ENCODE data around the gene CDK16. TPM values are rescaled to one million over a fixed set of nuclear protein-coding genes. Genes with fewer than 3 reads are reported as not detected.

The CDK16 gene
- total RNA-seq, 2 donors from 2014 or later, result 167 to 245 TPM

DNA sequence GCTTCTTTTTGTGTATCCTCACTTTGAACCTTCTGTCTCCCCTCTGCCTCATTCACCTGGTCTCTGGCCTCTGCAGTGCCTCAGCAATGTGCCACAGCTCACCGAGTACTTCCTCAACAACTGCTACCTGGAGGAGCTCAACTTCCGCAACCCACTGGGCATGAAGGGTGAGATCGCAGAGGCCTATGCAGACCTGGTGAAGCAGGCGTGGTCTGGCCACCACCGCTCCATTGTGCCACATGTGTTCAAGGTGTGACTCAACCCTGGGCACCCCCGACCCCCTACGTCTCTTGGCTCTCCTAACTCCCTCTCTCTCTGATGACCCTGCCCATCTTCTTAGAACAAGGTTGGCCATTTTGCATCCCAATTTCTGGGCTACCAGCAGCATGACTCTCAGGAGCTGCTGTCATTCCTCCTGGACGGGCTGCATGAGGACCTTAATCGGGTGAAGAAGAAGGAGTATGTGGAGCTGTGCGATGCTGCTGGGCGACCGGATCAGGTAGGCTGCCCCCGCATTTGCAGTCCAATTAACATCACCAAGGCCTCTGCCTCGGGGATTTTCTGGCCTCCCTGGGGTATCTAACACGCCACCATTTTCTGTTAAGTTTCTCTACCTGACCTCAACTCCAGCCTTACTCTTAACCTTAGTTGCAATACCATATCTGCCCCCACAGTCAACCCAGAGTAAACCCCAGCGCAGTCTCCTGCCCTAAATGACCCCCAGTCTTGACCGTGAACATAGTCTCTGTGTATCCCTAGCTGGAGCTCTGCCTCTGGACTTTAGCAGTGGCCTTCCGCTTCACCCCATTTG, 22.9 kb downstream of the CDK16 start:
- Mint-ChIP-seq H3K4me1 (peaks cover 11% of the 10 kb centered on the region), H3K36me3 (ENCODE audit: low read depth) (peaks cover 67% of the 10 kb centered on the region), H3K27ac (no peak overlapping the region), H3K27me3 (ENCODE audit: insufficient read depth) (no peaks in the 10 kb centered on the region), H3K4me3 (no peak overlapping the region), H3K9me3 (no peaks in the 10 kb centered on the region)
- H3K4me1 ChIP-seq (ENCODE audit: control insufficient read depth, insufficient read depth, low read length), result no peaks in the 10 kb centered on the region
- TF ChIP-seq, protein P1, sequence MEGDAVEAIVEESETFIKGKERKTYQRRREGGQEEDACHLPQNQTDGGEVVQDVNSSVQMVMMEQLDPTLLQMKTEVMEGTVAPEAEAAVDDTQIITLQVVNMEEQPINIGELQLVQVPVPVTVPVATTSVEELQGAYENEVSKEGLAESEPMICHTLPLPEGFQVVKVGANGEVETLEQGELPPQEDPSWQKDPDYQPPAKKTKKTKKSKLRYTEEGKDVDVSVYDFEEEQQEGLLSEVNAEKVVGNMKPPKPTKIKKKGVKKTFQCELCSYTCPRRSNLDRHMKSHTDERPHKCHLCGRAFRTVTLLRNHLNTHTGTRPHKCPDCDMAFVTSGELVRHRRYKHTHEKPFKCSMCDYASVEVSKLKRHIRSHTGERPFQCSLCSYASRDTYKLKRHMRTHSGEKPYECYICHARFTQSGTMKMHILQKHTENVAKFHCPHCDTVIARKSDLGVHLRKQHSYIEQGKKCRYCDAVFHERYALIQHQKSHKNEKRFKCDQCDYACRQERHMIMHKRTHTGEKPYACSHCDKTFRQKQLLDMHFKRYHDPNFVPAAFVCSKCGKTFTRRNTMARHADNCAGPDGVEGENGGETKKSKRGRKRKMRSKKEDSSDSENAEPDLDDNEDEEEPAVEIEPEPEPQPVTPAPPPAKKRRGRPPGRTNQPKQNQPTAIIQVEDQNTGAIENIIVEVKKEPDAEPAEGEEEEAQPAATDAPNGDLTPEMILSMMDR (conservative IDR thresholded peaks at IDR 0.05), result no peak
- no peaks in the 10 kb centered on the region for H3K9me3 ChIP-seq (ENCODE audit: control insufficient read depth, low read length)
- no peaks in the 10 kb centered on the region for H3K27me3 ChIP-seq (ENCODE audit: control insufficient read depth, insufficient read depth, low read length, poor library complexity, severe bottlenecking)
- H3K4me3 ChIP-seq (ENCODE audit: low read length), result no peak overlapping the region
- no peak overlapping the region for H3K9ac ChIP-seq (ENCODE audit: extremely low read depth, low read length, poor library complexity, severe bottlenecking)
- peaks cover 32% of the 10 kb centered on the region for H3K36me3 ChIP-seq (ENCODE audit: control insufficient read depth, insufficient read depth, low read length)
- no peak overlapping the region for H3K27ac ChIP-seq (ENCODE audit: low read depth, low read length)
- 94 to 97% methylated on average over 6 to 17 of the region's 18 CpGs for WGBS, 2 experiments (ENCODE audit: insufficient coverage in 1 of 2, insufficient read length in 1 of 2)
- DNase-seq, result no peak

DNA sequence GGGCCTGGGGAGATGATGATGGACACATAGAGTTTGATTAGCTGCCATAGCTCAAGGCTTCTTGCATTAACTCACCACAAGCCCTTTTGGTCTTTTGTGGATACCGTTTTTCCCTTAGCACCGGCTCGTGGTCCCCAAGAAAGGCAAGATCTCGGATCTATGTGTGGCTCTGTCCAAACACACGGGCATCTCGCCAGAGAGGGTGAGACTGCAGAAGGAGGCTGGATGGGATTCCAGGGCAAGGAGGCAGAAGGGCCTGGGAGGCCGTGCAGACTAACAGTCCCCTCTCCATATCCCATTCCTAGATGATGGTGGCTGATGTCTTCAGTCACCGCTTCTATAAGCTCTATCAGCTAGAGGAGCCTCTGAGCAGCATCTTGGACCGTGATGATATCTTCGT, 23.8 kb downstream of the CDK16 start:
- 89% methylated on average over 8 of the region's 10 CpGs; no CpG with 5 or more reads in 1 of the 2 experiments for WGBS, 2 experiments (ENCODE audit: insufficient coverage in 1 of 2, insufficient read length in 1 of 2)
- no peaks in the 10 kb centered on the region for H3K4me1 ChIP-seq (ENCODE audit: control insufficient read depth, insufficient read depth, low read length)
- Mint-ChIP-seq H3K36me3 (ENCODE audit: low read depth) (peaks cover 74% of the 10 kb centered on the region), H3K9me3 (no peaks in the 10 kb centered on the region), H3K4me1 (peaks cover 6% of the 10 kb centered on the region), H3K27ac (no peak overlapping the region), H3K4me3 (no peak overlapping the region), H3K27me3 (ENCODE audit: insufficient read depth) (no peaks in the 10 kb centered on the region)
- DNase-seq, result no peak
- H3K27me3 ChIP-seq (ENCODE audit: control insufficient read depth, insufficient read depth, low read length, poor library complexity, severe bottlenecking), result no peaks in the 10 kb centered on the region
- no peak overlapping the region for H3K9ac ChIP-seq (ENCODE audit: extremely low read depth, low read length, poor library complexity, severe bottlenecking)
- H3K36me3 ChIP-seq (ENCODE audit: control insufficient read depth, insufficient read depth, low read length), result peaks cover 34% of the 10 kb centered on the region
- TF ChIP-seq, protein P1 (conservative IDR thresholded peaks at IDR 0.05), result no peak
- H3K4me3 ChIP-seq (ENCODE audit: low read length), result no peak overlapping the region
- no peaks in the 10 kb centered on the region for H3K9me3 ChIP-seq (ENCODE audit: control insufficient read depth, low read length)
- no peak overlapping the region for H3K27ac ChIP-seq (ENCODE audit: low read depth, low read length)

DNA sequence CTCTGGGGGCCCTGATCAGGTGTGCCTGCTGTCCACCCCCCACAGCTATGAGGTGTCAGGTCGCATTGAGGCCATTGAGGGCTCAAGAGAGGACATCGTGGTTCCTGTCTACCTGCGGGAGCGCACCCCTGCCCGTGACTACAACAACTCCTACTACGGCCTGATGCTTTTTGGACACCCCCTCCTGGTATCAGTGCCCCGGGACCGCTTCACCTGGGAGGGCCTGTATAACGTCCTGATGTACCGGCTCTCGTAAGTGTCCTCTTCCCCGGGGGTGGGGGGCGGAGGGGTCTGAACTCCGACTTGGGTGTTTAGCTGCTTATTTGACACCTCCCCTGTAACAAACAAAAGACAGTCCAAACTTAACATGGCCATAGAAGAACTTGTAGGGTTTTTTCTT, 24.9 kb downstream of the CDK16 start:
- peaks cover 34% of the 10 kb centered on the region for H3K36me3 ChIP-seq (ENCODE audit: control insufficient read depth, insufficient read depth, low read length)
- H3K27ac ChIP-seq (ENCODE audit: low read depth, low read length), result no peak overlapping the region
- H3K9ac ChIP-seq (ENCODE audit: extremely low read depth, low read length, poor library complexity, severe bottlenecking), result no peak overlapping the region
- WGBS, 2 experiments (ENCODE audit: insufficient coverage in 1 of 2, insufficient read length in 1 of 2), result 93% methylated on average over 14 of the region's 14 CpGs; no CpG with 5 or more reads in 1 of the 2 experiments
- Mint-ChIP-seq H3K9me3 (no peaks in the 10 kb centered on the region), H3K36me3 (ENCODE audit: low read depth) (peaks cover 85% of the 10 kb centered on the region), H3K4me3 (no peak overlapping the region), H3K4me1 (peaks cover 5% of the 10 kb centered on the region), H3K27ac (no peak overlapping the region), H3K27me3 (ENCODE audit: insufficient read depth) (no peaks in the 10 kb centered on the region)
- DNase-seq, result no peak
- H3K4me1 ChIP-seq (ENCODE audit: control insufficient read depth, insufficient read depth, low read length), result no peaks in the 10 kb centered on the region
- H3K27me3 ChIP-seq (ENCODE audit: control insufficient read depth, insufficient read depth, low read length, poor library complexity, severe bottlenecking), result no peaks in the 10 kb centered on the region
- H3K9me3 ChIP-seq (ENCODE audit: control insufficient read depth, low read length), result no peaks in the 10 kb centered on the region
- TF ChIP-seq, protein P1 (conservative IDR thresholded peaks at IDR 0.05), result no peak
- no peak overlapping the region for H3K4me3 ChIP-seq (ENCODE audit: low read length)
